Stimulated activated CD4-positive, alpha-beta T cell treated with anti-CD3 and anti-CD28 coated beads, TNF-alpha, amount 100 ng/mL, for 1 hour (primary cell): ENCODE results near the gene CDIP1.

Source experiments
- DNase-seq, 3 donors: peaks; one replicate each; pipeline ENCODE4 v3.0.0-alpha.2; 2020; ENCODE audit warnings: low read depth in 3 of 3, low spot score in 1 of 3

Gene CDIP1

DNA sequence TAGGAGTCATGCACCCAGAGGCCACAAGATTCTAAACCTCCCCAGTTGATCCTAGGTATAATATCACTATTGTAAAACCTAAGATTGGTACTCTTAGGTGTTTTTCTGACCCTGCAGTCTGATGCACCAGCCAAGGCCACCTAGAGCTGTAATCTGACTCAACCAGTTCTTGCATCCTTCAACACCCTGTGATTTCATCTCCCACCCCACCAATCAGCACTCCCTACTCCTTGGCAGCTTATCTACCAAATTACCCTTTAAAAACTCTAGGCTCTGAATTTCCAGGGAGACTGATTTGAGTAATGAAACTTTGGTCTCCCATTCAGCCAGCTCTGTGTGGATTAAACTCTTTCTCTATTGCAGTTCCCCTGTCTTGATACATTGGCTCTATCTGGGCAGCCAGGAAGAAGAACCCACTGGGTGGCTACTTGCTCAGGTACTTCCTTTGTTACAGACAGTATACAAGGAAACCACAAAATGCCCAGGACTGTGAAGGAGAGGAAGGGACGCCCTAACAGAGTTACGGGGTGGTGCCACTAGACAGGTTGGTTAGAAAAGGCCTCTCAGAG is 1.2 kb upstream of the CDIP1 start:
- no peak for DNase-seq

DNA sequence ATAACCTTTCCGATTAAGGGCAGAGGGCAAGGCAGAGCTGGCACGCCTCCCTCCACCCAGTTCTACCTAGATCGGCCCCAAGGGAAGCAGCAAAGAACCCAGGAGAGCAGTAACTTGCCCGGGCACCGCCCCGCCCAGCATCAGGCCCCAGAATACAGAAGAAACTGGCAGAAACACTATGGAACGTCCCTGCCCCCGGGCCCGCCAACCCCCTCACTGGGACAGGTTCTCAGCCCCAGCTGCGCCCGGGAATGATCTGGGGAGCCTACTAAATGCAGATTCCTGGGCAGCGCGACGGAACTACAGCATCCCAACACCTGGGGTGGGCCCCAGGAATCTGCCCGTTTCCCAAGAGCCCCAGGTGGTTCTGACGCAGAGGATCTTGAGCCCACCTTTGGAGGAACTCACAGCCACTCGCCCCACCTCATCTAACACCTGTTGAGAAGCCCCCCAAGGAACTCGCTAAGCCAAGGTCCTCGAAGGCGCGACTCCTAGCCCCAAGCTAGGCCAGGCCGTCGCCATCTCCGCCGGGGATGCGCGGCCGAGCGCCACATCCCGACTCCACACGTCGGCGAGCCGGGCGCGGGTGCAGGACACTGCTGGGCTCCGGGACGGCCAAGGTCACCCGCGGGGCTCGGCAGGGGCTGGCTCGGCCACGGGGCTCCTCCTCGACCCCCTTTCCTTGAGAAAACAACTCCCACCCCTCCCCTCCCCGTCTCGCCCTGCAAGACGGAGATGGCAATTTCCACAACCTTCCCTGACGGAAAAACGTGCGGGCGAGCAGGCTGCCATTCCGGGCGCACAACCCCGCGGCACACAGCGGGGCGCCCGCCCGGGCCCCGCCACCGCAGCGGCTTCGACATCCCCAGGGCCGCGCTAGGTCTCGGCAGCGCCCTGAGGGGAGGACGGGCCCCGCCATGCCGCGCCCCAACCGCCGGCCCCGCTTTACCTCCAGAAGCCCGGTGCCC is 913 bp downstream of the CDIP1 start:
- peak in 1 of 3 donors; percentile 9 for DNase-seq

DNA sequence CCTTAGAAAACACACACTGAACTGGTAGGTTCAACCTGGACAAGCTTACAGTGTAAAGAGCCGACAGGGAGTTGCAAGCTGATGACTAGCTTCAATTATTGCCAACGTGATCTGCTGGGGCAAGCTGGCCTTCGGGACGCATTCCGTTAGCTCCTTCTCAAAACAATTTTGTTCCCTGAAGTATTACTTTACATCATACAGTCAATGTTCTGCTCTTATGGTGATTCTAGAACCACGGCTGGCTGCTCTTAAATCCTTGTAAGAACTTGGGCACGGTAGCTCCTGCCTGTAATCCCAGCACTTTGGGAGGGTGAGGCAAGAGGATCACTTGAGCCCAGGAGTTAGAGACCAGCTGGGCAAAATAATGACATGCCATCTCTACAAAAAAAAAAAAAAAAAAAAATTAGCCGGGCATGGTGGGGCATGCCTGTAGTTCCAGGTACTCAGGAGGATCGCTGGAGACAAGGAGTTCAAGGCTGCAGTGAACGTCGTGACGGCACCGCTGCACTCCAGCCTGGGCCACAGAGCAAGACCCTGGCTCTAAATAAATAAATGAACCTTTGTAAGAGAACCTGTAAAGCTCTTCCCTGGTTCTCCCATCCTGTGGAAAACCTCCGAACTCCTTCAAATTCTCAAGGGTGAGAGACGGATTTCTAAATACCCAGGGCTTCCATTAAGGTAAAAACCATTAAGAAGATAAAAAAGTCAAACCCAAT is 2.0 kb downstream of the CDIP1 start:
- DNase-seq: no peak

DNA sequence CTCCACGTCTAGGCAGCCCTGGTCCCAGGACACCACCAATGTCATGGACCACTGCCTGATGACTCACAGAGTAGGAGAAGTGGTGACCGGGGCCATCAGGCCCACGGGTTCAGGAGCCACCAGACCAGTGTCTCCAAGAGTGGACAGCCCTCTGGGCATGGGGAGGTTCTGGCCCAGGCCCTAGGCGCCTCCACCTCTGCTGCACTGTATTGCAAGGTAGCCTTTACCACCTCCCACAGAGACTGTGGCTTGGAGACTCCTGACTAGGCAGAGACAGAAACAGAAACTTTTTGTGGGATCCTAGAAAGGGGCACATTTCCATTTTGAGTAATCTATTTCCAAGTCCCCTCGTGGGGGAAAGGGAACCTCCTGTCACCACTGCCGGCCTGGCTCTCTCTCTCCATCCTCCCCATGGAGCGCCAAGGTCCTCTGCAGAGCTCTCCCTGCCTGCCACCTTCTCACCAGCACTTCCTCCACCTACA is 2.9 kb downstream of the CDIP1 start:
- DNase-seq: no peak

DNA sequence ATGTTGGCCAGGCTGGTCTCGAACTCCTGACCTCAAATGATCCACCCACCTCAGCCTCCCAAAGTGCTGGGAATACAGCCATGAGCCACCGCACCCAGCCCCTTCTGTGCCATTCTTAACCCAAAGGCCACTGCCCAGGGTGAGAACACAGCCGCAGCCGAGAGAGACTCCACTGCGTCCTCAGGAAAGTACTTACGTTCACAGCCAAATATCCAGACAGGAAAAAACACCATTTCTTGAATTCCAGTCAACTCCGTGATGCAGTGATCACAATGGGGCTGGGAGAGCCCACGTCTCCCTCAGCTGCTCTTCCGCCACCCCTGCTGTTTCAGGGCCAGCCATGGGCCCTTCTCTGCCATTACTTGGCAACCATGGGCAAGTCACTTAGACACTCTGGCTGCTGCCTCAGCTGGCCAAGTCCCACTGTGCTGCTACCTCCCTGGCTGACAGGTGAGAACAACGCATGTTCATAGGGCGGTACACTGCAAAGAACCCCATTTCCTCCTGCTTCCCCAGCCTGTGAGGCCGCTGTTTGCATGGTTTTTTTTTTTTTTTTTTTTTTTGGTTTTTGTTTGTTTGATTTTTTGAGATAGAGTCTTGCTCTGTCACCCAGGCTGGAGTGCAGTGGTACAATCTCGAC is 4.3 kb downstream of the CDIP1 start:
- DNase-seq: no peak

DNA sequence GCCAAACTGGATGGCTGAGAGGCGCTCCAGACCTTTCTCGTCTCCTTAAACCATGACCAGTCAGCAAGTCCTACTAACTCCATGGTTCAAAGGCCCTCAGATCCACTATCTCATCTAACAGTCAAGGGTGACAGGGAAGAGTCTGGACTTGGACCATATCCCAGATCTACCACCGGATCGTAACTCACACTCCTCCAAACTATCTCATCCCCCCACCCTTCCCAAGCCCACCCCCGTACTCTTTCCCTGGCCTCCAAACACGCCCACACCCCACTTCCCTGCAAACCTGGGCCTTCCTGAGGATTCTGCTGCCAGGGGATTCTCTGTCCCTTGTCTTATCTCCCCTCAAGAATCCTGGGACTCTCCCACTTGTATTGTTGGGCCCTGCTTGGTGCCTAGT is 5.1 kb downstream of the CDIP1 start:
- no peak for DNase-seq

DNA sequence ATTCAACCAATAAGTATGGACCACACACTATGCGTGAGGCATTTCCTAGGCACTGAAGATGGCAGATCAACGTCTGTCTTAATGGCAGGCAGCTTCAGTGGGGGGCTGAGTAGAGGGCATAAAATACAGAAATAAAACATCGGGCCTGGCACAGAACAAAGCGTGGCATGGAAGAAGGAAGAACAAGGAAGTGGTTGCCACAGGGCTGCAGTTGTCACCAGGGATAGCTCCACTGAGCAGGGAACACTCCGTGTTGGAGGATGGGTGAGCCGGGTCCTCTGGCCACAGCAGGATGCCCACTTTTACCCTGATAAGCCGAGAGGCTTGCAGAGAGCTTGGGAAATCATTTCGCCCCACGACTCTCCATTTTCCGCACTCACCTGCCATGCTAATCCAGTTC is 6.3 kb downstream of the CDIP1 start:
- no peak for DNase-seq

DNA sequence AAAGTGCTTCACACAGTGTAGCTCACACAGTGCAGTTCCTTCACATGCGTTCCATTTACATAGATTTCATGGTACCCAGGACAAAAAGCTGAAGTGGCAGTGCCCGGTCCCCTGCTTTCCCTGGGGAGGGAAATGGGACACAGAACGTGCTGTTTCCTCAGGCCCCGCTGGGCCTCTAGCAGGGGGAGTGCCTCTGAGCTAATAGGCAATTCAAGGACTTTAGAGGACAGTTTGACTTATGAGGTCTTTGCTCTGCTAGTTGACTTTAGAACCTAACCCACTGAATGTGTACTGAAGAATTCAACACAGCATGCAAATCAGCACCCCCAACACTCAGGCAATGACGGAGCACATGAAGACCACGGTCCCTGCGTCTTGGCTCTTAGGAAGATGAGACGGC is 6.8 kb downstream of the CDIP1 start:
- DNase-seq: no peak

DNA sequence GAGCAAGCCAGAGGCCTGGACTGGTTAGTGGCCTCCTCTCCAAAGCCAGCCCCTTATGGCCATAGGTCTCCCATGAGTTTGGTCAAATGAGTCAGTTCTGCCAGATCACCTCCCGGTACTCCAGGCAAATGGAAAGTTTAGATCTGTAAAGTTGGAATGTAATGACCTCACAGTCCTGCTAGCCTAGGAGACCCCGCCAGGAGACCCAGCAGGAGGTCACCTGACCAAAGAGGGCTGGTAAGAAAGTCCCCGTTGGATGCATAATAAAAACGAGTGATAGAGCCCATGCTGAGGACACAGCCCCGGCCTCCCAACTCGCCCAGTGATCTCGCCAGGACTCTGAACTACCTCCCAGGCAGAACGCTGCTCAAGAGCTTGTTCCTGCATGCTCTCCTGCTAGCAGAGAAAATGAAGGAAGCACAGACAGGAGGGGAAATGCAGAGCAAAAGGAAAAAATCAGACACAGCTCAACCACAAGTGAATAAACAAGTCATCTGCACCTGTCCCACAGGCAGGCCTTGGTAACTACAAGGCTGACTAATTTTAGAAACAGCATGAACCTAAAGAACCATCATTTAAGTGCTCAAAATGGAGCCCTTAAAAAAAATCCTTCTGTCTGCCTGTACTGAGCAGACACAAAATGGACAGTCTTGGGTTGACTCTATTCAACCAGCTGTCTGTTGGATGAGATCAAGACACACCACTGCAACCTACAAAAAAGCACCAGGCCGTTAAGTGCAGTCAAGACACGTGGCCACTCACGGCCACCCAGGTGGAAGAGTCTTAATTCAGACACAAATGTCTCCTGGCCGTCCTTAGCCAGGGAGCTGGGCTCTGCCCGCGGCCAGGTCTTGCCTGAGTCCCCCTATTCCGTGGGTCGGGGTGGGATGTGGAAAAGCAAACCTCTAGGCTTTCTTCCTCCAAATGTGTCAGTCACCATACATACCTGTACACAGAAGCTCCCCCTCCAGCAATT is 9.2 kb downstream of the CDIP1 start:
- DNase-seq: no peak

DNA sequence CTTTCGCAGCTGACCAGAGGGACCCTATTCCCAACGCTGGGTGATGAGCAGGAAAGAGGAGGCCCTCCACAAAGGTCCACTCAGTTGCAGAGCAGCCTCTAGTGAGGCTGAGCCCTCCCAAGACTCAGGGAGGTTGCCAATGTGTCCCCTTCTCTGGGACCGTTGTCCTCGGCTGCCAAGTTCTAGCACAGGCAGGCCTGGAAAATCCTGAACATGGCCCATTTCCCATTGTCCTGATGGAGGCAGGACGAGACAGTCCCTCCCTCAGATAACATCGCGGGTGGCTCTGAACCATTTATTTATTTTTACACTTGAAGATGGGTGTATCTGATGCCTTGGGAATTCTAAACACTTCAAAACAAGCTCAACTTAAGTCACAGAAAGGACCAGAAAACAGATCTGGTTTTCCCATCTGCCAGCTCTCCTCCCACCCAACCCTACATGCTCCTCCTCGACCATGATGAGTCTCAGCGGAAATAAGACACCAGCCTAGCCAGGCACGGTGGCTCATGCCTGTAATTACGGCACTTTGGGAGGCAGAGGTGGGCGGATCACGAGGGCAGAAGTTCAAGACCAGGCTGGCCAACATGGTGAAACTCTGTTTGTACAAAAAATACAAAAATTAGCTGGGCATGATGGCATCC is 12.8 kb downstream of the CDIP1 start:
- DNase-seq: no peak

DNA sequence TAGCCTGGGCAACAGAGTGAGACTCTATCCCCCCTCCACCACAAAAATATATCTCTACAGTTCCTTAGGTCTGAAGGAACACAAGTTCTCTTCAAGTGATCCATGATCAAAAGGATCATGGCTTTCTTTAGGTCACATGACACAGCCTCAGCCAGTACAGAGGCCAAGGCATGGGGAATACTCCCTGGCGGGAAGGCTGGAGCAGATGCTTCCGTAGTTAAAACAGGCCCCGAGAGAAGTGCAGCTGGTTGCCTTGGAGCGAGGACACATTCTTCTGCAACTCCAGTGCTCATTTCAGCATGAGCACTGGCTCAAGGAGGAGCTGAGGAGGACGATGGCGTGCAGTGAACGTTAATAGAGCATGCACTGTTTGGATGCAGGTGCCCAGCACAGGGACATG is 13.5 kb downstream of the CDIP1 start:
- no peak for DNase-seq

DNA sequence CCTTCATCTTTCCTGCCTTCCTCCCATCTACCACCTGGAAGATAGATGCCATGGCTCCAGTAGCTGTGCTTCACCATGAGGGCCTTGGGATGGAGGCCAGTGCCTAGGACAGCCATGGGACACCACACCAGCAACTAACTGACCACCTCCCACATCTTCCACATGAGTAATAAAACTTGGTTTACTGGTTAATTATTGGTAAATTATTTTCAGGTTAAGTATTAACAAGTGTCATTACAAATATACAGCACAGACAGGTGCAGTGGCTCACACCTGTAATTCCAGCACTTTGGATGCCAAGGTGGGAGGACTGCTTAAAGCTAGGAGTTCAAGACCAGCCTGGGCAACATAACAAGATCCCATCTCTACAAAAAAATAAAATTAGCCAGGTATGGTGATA is 14.0 kb downstream of the CDIP1 start:
- DNase-seq: no peak

DNA sequence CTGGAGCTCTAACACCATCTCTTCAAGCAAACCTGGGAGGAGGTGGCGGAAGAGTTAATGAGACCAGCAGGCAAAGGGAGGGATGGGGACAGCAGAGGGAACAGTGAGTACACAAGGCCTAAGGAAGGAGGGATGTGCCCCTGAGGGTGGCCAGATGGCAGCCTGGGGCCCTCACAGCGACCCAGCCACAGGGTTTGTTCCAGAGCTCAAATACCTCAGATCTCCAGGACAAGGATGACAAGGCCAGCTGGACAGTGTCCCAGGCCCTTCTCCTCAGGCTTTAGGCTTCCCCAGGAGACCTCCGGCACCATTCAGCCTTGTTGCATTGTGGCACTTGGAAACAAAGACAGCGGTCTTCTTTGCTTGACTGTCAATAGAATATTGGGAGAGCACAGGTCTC is 14.9 kb downstream of the CDIP1 start:
- no peak for DNase-seq

DNA sequence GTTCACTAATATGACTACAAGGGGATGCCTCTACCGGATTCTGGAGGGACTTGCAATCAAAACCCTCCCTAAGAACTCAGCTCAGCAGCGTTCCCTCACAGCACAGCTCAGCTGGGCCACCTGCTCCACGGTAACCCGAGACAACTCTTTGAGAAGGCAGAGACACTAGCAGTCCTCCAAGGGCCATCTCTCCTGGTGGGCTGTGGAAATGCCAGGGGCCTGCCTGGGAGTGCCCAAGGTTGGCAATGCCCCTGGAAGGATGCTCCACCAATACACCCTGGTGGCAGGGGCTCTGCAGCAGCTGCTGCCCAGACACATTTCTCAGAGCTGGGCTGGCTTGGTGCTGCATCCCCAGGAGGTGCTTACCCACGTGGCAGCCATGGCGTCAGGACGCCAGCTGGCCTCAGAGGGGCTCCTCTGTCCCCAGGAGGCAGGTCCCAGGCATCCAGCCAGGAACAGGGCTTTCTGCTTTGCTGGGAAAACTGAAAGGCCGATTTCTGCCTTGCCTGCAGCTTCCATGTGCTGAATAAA is 16.5 kb downstream of the CDIP1 start:
- DNase-seq: no peak

DNA sequence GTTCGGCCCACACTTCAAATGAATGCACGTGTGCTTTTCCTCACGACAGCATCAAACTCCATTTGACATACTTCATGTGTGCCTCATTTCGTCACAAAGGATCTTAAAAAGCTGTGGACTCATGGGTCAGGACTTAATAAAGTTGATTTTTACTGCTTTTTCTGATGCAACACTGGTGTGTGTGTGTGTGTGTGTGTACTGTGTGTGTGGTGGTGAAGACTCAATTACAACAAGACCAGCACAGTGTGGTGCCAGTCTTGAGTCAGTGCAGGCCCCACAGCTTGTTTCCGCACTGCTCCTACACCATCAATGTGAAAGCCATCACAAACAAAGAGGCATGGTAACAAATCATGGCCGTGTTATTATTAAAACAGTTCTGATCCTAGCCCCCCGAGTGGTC is 17.7 kb downstream of the CDIP1 start:
- no peak for DNase-seq

DNA sequence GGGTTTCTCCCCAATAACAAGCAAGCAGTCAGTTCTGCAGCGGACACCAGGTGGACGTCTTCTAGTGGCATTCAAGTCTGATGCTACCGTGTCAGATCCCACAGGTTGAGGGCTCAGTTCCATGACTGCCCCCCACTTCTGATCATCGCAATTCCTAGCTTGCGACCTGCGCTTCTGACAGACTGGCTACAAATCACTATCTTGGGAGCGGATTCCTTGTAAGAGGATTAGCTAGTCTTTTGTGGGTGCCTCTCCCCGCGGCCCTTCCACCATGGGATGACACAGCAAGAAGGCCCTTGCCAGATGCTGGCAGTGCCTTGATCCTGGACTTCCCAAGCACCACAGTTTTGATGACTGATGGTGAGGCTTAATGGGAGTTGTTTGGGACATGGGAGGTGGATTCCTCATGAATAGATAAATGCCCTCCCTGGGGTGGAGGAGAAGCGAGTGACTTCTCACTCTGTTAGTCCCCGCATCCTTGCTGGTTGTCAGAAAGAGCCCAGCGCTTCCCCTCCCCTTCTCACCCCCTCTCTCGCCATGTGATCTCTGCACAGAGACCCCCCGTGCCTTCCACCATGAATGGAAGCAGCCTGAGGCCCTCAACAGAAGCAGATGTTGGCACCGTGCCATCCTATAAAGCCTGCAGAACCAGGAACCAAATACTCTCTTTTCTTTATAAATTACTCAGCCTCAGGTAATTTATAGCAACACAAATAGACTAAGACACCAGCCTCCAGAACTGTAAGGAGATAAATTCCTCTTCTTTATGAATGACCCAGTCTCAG is 19.1 kb downstream of the CDIP1 start:
- no peak for DNase-seq

DNA sequence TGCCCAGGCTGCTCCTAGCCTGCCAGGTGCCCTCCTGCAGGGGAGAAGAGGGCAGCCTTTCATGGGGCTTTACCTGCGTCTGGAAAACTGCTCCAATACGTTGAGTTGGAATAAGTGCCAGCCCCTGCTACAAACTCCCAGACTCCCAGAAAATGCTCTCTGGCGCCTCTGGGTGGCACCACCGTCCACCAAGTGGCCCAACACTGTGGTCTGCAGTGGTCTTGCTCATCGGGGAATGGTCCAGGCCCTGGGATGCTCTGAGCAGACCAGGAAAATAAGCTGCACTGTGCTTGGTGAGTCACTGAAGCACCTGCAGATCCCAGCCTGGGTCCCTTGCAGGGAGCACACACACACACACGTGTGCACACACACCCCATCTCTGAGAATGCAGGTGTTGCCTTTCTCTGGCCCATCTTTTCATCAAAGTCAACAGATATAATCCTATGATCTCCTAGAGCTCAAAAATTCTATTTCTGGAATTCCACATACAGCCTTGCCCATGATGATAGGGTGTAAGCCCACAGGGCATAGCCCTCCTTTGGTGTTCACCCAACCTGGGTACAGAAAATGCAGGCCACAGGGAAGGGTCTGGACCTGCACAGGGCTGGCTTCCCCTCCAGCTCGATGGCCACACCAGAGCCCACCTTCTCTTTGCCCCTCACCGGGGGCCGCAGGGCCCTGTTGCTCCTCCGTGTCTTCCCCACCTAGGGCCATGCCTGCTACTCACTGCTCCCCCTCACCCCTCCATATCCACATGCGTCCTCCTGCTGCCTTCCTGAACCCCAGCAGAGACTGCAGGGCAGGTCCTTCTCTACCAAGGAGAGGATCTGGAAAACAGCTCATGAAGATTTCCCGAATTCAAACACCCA is 20.5 kb downstream of the CDIP1 start:
- no peak for DNase-seq
